Loucy (cell line): ENCODE data around the gene STRBP.

Experiments used
- H2AFZ ChIP-seq: fragments of 200-600 bp; sonication (generic); 2 replicates; pipeline ENCODE4 v1.6.0; 2016; ENCODE audit warnings: antibody characterized with exemption, mild to moderate bottlenecking, low read length, moderate library complexity
- H3F3A ChIP-seq: fragments of 200-600 bp; 2 replicates; pipeline ENCODE4 v1.6.0; 2016; ENCODE audit warnings: antibody characterized with exemption, low read depth, mild to moderate bottlenecking
- H3K27me3 ChIP-seq: fragments of 200-600 bp; sonication (generic); 2 replicates; pipeline ENCODE4 v1.6.1; 2014; ENCODE audit warnings: low read length, mild to moderate bottlenecking; ENCODE audit not compliant: insufficient read depth, poor library complexity, severe bottlenecking
- H3K36me3 ChIP-seq: fragments of 200-600 bp; sonication (generic); 2 replicates; pipeline ENCODE4 v1.6.1; 2016; ENCODE audit warnings: low read length; ENCODE audit not compliant: insufficient read depth
- H3K4me1 ChIP-seq: fragments of 200-600 bp; sonication (generic); 2 replicates; pipeline ENCODE4 v1.5.1; 2014; ENCODE audit warnings: low read length, mild to moderate bottlenecking; ENCODE audit not compliant: insufficient read depth, poor library complexity, severe bottlenecking
- H3K4me2 ChIP-seq: fragments of 200-600 bp; sonication (generic); 2 replicates; pipeline ENCODE4 v1.6.0; 2014; ENCODE audit warnings: antibody characterized with exemption, low read length, low read depth, mild to moderate bottlenecking; ENCODE audit not compliant: poor library complexity, severe bottlenecking
- H3K4me3 ChIP-seq: fragments of 200-600 bp; sonication (generic); 2 replicates; pipeline ENCODE4 v1.5.1; 2014; ENCODE audit warnings: low read length, mild to moderate bottlenecking, mixed read lengths; ENCODE audit not compliant: poor library complexity, severe bottlenecking
- H3K79me2 ChIP-seq: fragments of 200-600 bp; sonication (generic); 2 replicates; pipeline ENCODE4 v1.6.1; 2014; ENCODE audit warnings: low read length; ENCODE audit not compliant: insufficient read depth
- H3K9ac ChIP-seq: fragments of 200-600 bp; sonication (generic); 2 replicates; pipeline ENCODE4 v1.6.0; 2014; ENCODE audit warnings: mild to moderate bottlenecking, low read depth, low read length, moderate library complexity; ENCODE audit not compliant: poor library complexity, severe bottlenecking
- H3K9me2 ChIP-seq: fragments of 200-600 bp; sonication (generic); replicated peaks from 2 replicates; pipeline ENCODE4 v1.6.1; 2016; ENCODE audit warnings: low read depth, low read length, mixed read lengths
- H3K9me3 ChIP-seq: fragments of 200-600 bp; sonication (generic); 2 replicates; pipeline ENCODE4 v1.6.1; 2014; ENCODE audit warnings: mild to moderate bottlenecking, antibody characterized with exemption, low read length, low read depth; ENCODE audit not compliant: insufficient read depth
- H4K20me1 ChIP-seq: fragments of 200-600 bp; sonication (generic); 2 replicates; pipeline ENCODE4 v1.6.0; 2014; ENCODE audit warnings: antibody characterized with exemption, low read length, mild to moderate bottlenecking; ENCODE audit not compliant: insufficient read depth, poor library complexity, severe bottlenecking
- EZH2phosphoT487 ChIP-seq: fragments of 200-600 bp; IDR thresholded peaks from 2 replicates; pipeline ENCODE4 v1.6.1; 2018; ENCODE audit warnings: antibody characterized with exemption, mild to moderate bottlenecking, moderate library complexity, borderline replicate concordance
- TF ChIP-seq, protein P1 (sequence below): fragments of 200-600 bp; sonication (generic); conservative IDR thresholded peaks from 2 replicates; pipeline ENCODE4 v1.5.1; 2014; ENCODE audit warnings: mild to moderate bottlenecking, antibody characterized with exemption, low read length

STRBP gene

DNA sequence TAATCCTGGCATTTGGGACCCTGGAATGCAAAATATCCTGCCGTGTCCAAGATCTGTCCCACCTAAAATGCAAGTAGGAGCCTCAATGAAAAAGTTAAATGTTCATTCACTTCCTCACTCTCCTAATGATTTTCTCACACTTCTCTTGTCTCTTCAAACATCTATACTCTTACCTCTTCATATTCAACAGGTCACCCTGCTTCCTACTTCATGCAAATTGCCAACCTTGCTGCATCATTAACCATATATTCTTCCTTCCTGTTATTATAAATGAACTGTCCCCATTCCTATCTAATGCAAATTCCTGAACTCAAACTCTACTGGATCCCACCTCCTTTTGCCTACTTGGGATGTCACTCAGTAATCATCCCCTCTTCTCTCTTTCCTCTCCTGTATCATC is 74.4 kb downstream of the STRBP start:
- Histone ChIP-seq H2AFZ (no peak overlapping the region), H3K9ac (no peak overlapping the region), H3K36me3 (no peaks in the 10 kb centered on the region), H3K79me2 (peaks cover 10% of the 10 kb centered on the region; the same call in 1 of the 2 replicates), H3K4me3 (no peak overlapping the region), H4K20me1 (peaks cover 3% of the 10 kb centered on the region), H3K4me2 (no peak overlapping the region), H3F3A (no peaks in the 10 kb centered on the region), H3K9me3 (no peaks in the 10 kb centered on the region), H3K27me3 (no peaks in the 10 kb centered on the region), H3K9me2 (no peaks in the 10 kb centered on the region), H3K4me1 (peaks cover 4% of the 10 kb centered on the region)
- TF ChIP-seq, protein P1, sequence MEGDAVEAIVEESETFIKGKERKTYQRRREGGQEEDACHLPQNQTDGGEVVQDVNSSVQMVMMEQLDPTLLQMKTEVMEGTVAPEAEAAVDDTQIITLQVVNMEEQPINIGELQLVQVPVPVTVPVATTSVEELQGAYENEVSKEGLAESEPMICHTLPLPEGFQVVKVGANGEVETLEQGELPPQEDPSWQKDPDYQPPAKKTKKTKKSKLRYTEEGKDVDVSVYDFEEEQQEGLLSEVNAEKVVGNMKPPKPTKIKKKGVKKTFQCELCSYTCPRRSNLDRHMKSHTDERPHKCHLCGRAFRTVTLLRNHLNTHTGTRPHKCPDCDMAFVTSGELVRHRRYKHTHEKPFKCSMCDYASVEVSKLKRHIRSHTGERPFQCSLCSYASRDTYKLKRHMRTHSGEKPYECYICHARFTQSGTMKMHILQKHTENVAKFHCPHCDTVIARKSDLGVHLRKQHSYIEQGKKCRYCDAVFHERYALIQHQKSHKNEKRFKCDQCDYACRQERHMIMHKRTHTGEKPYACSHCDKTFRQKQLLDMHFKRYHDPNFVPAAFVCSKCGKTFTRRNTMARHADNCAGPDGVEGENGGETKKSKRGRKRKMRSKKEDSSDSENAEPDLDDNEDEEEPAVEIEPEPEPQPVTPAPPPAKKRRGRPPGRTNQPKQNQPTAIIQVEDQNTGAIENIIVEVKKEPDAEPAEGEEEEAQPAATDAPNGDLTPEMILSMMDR: no peak

DNA sequence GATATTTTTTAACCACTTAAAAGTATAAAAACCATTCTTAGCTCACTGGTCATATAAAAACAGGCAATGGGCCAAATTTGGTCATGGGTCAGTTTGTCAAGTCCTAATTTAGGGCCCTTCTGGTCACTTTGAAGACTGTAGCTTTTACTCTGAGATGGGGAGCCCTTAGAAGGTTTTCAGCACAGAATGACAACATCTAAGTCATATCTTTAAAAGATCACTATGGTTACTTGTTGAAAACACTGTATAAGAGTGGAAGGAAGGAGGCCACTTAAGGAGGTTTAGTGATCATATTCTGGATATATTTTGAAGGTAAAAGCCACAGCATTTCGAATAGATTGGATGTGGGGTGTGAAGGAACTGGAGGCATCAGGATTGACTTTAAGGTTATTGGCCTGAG is 76.7 kb downstream of the STRBP start:
- H3K4me2 ChIP-seq: no peak overlapping the region
- TF ChIP-seq, protein P1: no peak
- no peak for TF ChIP-seq EZH2phosphoT487
- H2AFZ ChIP-seq: no peak overlapping the region
- H3K4me1 ChIP-seq: peaks cover 4% of the 10 kb centered on the region
- peaks cover 3% of the 10 kb centered on the region for H4K20me1 ChIP-seq
- no peaks in the 10 kb centered on the region for H3K36me3 ChIP-seq
- peaks cover 21% of the 10 kb centered on the region; the same call in 1 of the 2 replicates for H3K79me2 ChIP-seq
- H3K9ac ChIP-seq: no peak overlapping the region
- H3F3A ChIP-seq: no peaks in the 10 kb centered on the region
- H3K27me3 ChIP-seq: no peaks in the 10 kb centered on the region
- H3K9me2 ChIP-seq: no peaks in the 10 kb centered on the region
- no peak overlapping the region for H3K4me3 ChIP-seq
- no peaks in the 10 kb centered on the region for H3K9me3 ChIP-seq

DNA sequence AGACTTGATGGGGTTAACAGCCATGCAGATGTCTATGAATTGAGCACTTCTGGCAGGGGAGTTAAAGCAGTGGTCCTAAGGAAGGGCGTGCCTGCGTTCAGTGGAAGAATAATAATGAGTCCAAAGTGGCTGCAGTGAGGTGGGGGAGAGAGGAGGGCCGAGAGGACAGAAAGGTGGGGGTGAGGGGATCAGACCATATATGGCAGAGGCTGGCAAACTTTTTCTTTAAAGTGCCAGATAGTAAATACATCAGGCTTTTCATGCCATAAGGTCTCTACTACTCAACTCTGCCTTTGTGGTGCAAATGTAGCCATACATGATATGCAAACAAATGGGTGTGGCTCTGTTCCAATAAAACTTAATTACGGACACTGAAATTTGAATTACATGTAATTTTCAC is 77.1 kb downstream of the STRBP start:
- Histone ChIP-seq H3K4me2 (no peak overlapping the region), H3K79me2 (peaks cover 25% of the 10 kb centered on the region), H3K4me1 (peaks cover 4% of the 10 kb centered on the region), H3K9ac (no peak overlapping the region), H2AFZ (no peak overlapping the region), H4K20me1 (peaks cover 3% of the 10 kb centered on the region), H3K36me3 (no peaks in the 10 kb centered on the region), H3F3A (no peaks in the 10 kb centered on the region), H3K9me3 (no peaks in the 10 kb centered on the region), H3K4me3 (no peak overlapping the region), H3K9me2 (no peaks in the 10 kb centered on the region), H3K27me3 (no peaks in the 10 kb centered on the region)
- TF ChIP-seq, protein P1: no peak
- no peak for TF ChIP-seq EZH2phosphoT487
